Activated CD4-positive, alpha-beta T cell treated with anti-CD3 and anti-CD28 coated beads, Interleukin-2, amount 50 U/mL, for 24 hours (primary cell): ENCODE data around the gene PTGS2.

ENCODE experiments used
- DNase-seq, 2 donors: peaks; one replicate each; pipeline ENCODE4 v3.0.0-alpha.2; 2020; ENCODE audit warnings: low read depth in 1 of 2, low spot score in 1 of 2

Gene PTGS2

GRCh38 chr1:186680245-186681061 lies at the start of gene PTGS2:
TSS of gene PTGS2 (minus strand) at chr1:186680423. CDS start at chr1:186680290, 133 bp downstream.
- peak; percentile 0 to 11 for DNase-seq

DNA sequence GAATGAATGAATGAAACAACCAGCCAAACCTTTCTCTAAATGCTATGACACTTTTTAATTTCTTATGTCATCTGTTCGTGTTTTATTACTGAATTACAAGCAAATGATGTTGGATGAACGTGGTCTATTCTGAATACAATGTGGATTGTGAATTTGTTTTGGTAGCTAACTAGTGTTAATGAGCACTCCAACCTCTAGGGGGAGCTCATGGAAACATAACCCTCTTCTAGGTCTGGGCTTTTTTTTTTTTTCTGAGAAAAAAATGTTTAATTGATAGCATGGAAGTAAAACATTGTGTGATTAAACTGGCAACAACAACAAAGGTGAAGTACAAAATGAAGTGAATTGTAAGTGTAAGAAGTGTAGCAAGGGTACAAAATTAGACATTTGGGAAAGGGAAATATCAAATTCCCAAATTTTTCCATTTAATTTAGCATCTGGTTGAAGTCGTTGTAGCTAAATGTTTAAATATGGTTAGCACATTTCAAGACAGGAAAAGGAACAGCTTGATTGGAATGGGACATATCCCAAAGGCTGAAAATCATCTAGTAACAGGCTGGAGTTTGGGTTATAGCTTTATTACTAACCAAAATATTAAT lies 42.6 kb upstream of the PTGS2 start:
- no peak for DNase-seq

GRCh38 chr1:186717286-186717685 lies 37.1 kb upstream of the PTGS2 start:
- DNase-seq: no peak

- DNase-seq: no peak
Measured at GRCh38 chr1:186715887-186716809, 35.9 kb upstream of the PTGS2 start.

DNA sequence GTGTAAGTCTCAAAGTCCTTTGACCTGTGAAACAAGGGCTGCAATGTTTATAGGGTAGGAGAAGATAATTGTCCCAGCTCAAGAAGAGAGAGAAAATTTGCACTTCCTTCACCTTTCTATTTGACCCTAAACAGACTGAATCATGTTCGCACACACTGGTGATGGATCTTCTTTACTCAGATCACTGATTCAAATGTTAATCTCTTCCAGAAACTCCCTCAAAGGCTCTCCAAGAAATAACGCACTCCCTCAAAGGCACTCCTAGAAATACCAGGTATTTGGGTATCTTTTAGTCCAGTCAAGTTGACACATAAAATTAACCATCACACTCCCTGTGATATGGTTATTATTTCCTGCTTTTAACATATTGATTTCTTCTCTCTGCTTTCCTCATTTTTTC lies 30.5 kb upstream of the PTGS2 start:
- no peak for DNase-seq

DNA sequence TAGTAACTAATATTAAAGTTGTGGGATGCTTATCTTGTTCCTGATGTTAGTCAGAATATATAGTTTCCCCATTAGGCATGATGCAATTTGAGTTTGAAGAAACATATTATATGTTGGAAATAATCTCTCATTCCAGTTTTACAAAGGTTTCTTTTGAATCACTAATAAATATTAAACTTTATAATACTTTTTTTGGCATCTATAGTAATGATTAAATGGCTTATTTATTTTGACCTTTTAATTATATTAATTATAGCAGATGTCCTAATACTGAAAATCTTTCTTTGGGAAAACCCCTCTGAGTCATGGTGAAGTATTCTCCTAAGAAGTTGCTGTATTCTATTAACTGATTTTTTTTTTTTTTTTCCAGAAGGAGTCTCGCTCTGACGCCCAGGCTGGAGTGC lies 28.5 kb upstream of the PTGS2 start:
- DNase-seq: no peak

GRCh38 chr1:186703209-186703766 lies 23.1 kb upstream of the PTGS2 start:
- DNase-seq: no peak

GRCh38 chr1:186700722-186701121 lies 20.5 kb upstream of the PTGS2 start:
- DNase-seq: no peak

- no peak for DNase-seq
Measured at GRCh38 chr1:186699519-186699918, 19.3 kb upstream of the PTGS2 start.

GRCh38 chr1:186689907-186690306 lies 9.7 kb upstream of the PTGS2 start:
- DNase-seq: no peak

GRCh38 chr1:186689376-186689775 lies 9.2 kb upstream of the PTGS2 start:
- no peak for DNase-seq

DNA sequence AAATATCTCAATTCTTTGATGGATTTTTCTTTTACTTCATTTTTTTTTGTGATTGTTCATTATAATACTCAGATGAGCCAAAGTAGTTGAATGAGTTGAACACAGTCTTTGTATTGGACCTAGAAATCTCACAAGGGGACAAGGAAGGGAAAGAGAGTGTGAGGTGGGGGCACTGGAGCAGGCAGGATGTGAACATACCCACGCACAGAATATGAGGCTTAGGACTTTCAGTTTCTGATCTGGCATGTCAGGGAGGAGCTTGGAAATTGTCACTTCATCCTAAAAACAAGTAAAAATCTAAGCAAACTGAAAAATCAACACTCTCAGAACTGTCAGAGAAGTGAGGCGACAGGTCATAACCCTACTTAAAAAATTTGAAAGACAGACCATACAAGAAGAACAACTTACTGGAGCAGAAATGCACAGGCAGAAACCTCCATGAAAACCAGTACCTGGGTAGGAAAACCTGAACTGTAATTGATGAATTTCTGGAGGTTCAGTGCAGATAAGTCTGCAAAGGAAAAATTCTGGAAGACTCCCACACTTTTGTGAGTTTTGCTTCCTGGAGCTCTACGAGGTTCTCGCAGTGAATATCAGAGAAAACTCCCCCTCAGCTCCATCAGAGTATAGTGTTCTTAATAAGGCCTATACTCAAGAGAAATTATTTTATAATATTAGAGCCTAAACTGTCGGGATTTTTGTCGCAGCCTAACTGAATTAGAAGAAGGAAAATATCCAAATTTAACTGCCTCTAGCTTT lies 3.6 kb upstream of the PTGS2 start:
- DNase-seq: no peak

DNA sequence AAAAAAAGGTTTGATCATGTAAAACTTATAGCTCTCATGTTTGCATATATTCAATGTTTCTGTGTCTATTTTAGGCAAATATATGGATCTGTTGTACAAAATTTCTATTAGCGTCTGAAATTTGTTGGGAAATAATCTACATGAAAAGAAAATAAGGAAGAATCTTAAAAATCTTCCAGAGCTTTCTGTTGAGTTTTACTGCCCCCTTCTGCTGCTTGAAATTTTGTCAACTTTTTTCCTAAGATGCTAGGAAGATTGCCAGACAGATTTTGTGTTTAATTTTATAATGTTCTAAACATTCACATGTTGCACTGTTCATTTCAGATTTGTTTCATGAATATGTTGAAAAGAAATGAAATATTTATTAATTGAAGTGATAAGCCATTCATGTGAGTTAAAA lies 2.5 kb upstream of the PTGS2 start:
- no peak for DNase-seq

DNA sequence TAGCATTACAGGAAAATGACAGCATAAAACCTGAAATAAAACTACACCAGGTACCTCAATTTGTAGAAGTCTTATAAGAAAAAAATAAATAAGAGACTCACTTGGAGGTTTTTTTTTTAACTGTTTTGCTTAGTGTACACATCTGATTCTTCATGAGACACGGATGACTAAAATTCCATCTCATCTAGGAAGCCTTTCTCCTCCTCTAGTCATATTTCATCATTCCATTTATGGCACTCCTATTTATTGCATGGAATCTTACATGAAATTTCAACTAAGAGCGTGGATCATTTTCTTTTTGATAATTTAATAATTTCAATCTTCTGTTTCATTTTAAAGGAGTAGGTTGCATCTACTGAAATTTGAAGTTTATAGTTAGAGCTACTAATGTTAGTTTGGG lies 1.6 kb upstream of the PTGS2 start:
- no peak for DNase-seq

- no peak for DNase-seq
Measured at GRCh38 chr1:186681121-186681520, 898 bp upstream of the PTGS2 start.

DNA sequence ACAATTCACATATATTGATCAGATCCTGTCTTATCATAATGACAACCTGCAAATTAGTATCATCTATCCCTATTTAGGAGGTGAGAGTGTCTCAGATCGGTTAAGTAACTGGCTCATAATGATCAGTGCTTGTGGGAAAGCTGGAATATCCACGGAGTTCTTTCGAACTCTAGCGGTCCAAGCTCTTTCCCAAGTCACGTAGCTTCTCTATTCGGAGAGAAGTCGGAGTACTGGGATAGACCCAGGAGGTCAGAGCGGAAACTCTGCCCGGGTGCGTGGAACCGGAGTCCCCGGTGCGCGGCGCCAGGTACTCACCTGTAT lies 339 bp downstream of the PTGS2 start:
- DNase-seq: no peak

DNA sequence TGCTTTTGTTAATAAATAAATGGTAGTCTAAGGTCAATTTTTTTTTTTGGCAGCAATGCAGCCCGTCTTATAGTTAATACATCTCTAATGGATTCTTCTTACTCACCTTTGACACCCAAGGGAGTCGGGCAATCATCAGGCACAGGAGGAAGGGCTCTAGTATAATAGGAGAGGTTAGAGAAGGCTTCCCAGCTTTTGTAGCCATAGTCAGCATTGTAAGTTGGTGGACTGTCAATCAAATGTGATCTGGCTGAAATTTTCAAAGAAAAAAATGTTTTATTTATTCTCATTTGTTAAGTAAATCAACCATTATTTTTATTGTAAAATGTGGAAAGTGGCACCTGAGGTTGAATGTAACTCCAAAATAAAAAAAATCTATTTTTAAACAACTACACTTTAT lies 2.1 kb downstream of the PTGS2 start:
- no peak for DNase-seq

- no peak for DNase-seq
Measured at GRCh38 chr1:186672596-186672995, 7.6 kb downstream of the PTGS2 start.

DNA sequence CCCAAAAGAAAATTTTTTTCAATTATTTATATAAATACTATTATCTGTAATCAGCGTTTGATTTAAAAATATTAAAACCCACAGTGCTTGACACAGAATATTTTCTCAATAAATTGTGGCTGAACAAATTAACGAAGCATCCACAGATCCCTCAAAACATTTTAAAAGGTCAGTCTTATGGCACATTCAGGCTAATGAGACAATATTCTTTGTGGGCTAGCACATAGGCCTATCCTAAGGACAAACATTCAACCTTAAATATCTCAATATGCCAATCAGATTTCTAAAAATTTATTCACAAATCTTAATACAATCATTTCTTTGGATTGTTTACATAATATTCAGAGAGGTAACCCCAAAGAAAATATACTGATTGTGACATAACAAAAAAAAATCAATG lies 8.1 kb downstream of the PTGS2 start:
- DNase-seq: no peak

- DNase-seq: no peak
Measured at GRCh38 chr1:186671136-186671825, 8.9 kb downstream of the PTGS2 start.
